ENCODE measurements around the gene SEMA3E.

The SEMA3E gene

DNA sequence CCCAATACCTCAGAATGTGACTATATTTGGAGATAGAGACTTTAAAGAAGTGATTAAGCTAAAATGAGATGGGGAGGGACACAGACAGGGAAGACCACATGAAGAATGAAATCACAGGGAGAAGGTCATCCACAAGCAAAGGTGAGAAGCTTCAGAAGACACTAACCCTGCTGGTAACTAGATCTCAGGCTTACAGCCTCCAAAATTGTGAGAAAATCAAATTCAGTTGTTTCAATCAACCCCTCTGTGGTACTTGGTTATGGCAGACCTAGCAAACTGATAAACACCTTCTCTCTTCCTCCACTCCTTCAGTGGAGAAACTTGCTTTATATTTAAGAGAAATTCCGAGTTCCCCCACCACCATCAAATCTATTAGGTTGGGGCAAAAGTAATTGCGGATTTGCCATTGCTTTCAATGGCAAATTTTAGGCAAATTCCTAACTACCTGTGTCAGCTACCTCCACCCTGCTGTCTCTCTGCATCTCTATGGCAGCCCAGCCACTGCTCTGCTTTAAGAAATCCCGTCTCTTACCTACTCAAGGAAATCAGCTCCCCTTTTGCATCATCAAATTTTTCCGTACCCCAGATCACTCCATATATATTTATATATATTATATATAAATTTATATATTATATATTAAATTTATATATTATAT is 38.2 kb downstream of the SEMA3E start:
- no CpG with 5 or more reads among the region's 4 CpGs for WGBS (ENCODE audit: extremely low coverage, insufficient coverage, insufficient read length)

DNA sequence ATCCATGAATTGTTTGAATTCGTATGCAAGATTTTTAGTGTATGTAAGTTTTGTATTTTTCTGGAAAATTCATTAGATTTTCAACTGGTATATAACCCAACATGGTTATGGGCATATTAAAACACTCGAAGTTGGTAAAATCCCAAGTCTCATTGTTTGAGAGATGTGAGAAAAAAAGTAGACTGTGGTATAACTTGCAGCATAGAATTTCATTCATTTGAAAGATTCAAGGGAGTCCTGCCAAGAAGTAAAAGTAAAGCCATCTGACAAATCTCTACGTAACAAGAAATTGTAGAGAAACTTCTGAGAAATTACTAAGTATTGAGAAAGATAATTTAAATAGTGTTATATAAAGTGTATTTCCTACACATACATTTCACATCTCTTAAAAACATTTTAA is 40.2 kb downstream of the SEMA3E start:
- no peak overlapping the region for H4K8ac ChIP-seq (ENCODE audit: low read depth, low read length)
- H2BK5ac ChIP-seq (ENCODE audit: low read depth, low read length, poor library complexity): no peak overlapping the region
- H2BK12ac ChIP-seq (ENCODE audit: low read length): no peak overlapping the region
- no peaks in the 10 kb centered on the region for H3K4me1 ChIP-seq (ENCODE audit: control insufficient read depth in 1 of 2, insufficient read depth in 2 of 2, low read length in 2 of 2)
- H3K27me3 ChIP-seq (ENCODE audit: insufficient read depth, low read length): no peaks in the 10 kb centered on the region
- no peak overlapping the region for H3K14ac ChIP-seq (ENCODE audit: low read length)
- no peak overlapping the region for H2BK120ac ChIP-seq (ENCODE audit: insufficient read depth, low read length, poor library complexity)
- H3K27ac ChIP-seq (ENCODE audit: low read depth, low read length): no peak overlapping the region
- H3K23ac ChIP-seq (ENCODE audit: low read length): no peak overlapping the region
- no peak overlapping the region for H4K91ac ChIP-seq (ENCODE audit: low read depth, low read length)
- no peak for DNase-seq
- H3K4me3 ChIP-seq (ENCODE audit: low read depth, low read length): no peak overlapping the region
- no peak overlapping the region for H4K12ac ChIP-seq (ENCODE audit: low read depth, low read length)
- no peak overlapping the region for H3K4ac ChIP-seq (ENCODE audit: low read depth, low read length)
- no peaks in the 10 kb centered on the region for H3K79me2 ChIP-seq (ENCODE audit: control insufficient read depth, insufficient read depth, low read length, poor library complexity)
- no peak overlapping the region for H3K9ac ChIP-seq (ENCODE audit: low read length)
- no peak overlapping the region for H3K18ac ChIP-seq (ENCODE audit: low read length)
- no peaks in the 10 kb centered on the region for H3K36me3 ChIP-seq (ENCODE audit: control insufficient read depth in 1 of 2, insufficient read depth in 2 of 2, low read length in 2 of 2)
- H2AFZ ChIP-seq (ENCODE audit: insufficient read depth, low read length, poor library complexity): no peak overlapping the region
- H3K9me3 ChIP-seq (ENCODE audit: insufficient read depth, low read depth, low read length): no peaks in the 10 kb centered on the region
- no peaks in the 10 kb centered on the region for H3K79me1 ChIP-seq (ENCODE audit: low read length)
- no peak overlapping the region for H3K4me2 ChIP-seq (ENCODE audit: low read length)
- H2AK5ac ChIP-seq (ENCODE audit: low read length): no peak overlapping the region
- WGBS (ENCODE audit: extremely low coverage, insufficient coverage, insufficient read length): no CpG with 5 or more reads among the region's 3 CpGs

More for the DNA sequence above, 38.2 kb downstream of the SEMA3E start:
- H3K27ac ChIP-seq (ENCODE audit: low read depth, low read length): no peak overlapping the region
- H3K79me1 ChIP-seq (ENCODE audit: low read length): no peaks in the 10 kb centered on the region
- H3K14ac ChIP-seq (ENCODE audit: low read length): no peak overlapping the region
- no peak overlapping the region for H4K91ac ChIP-seq (ENCODE audit: low read depth, low read length)
- H2BK120ac ChIP-seq (ENCODE audit: insufficient read depth, low read length, poor library complexity): no peak overlapping the region
- no peak overlapping the region for H3K4me2 ChIP-seq (ENCODE audit: low read length)
- no peak overlapping the region for H3K4me3 ChIP-seq (ENCODE audit: low read depth, low read length)
- H3K27me3 ChIP-seq (ENCODE audit: insufficient read depth, low read length): no peaks in the 10 kb centered on the region
- no peak overlapping the region for H3K4ac ChIP-seq (ENCODE audit: low read depth, low read length)
- no peaks in the 10 kb centered on the region for H3K79me2 ChIP-seq (ENCODE audit: control insufficient read depth, insufficient read depth, low read length, poor library complexity)
- H2BK12ac ChIP-seq (ENCODE audit: low read length): no peak overlapping the region
- no peak overlapping the region for H2AFZ ChIP-seq (ENCODE audit: insufficient read depth, low read length, poor library complexity)
- H3K4me1 ChIP-seq (ENCODE audit: control insufficient read depth in 1 of 2, insufficient read depth in 2 of 2, low read length in 2 of 2): no peaks in the 10 kb centered on the region
- H2AK5ac ChIP-seq (ENCODE audit: low read length): no peak overlapping the region
- no peak overlapping the region for H4K8ac ChIP-seq (ENCODE audit: low read depth, low read length)
- no peaks in the 10 kb centered on the region for H3K9me3 ChIP-seq (ENCODE audit: insufficient read depth, low read depth, low read length)
- no peak for DNase-seq
- H2BK5ac ChIP-seq (ENCODE audit: low read depth, low read length, poor library complexity): no peak overlapping the region
- H3K9ac ChIP-seq (ENCODE audit: low read length): no peak overlapping the region
- no peak overlapping the region for H4K12ac ChIP-seq (ENCODE audit: low read depth, low read length)
- no peaks in the 10 kb centered on the region for H3K36me3 ChIP-seq (ENCODE audit: control insufficient read depth in 1 of 2, insufficient read depth in 2 of 2, low read length in 2 of 2)
- no peak overlapping the region for H3K23ac ChIP-seq (ENCODE audit: low read length)
- H3K18ac ChIP-seq (ENCODE audit: low read length): no peak overlapping the region

DNA sequence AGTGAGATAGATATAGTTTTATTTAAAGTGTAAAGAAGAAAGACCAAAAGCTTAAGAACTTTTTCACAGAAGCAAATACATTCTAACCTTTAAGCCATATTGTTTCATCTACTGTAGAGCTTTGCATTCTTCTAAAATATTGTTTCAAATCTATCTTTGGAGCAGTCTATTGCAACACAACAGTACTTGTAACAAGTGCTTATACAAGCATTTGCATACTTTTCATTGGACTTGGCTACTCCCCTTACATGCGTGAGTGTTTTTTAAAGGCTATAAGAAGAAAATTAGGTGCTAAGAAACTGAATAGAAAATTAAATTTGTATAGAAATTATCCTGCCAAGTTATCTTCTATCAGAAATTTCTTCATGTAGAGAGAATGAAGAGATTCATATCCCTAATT is 45.3 kb downstream of the SEMA3E start:
- Histone ChIP-seq H3K14ac (ENCODE audit: low read length) (no peak overlapping the region), H3K4me1 (ENCODE audit: control insufficient read depth in 1 of 2, insufficient read depth in 2 of 2, low read length in 2 of 2) (no peaks in the 10 kb centered on the region), H3K79me1 (ENCODE audit: low read length) (no peaks in the 10 kb centered on the region), H4K12ac (ENCODE audit: low read depth, low read length) (no peak overlapping the region), H3K9me3 (ENCODE audit: insufficient read depth, low read depth, low read length) (no peaks in the 10 kb centered on the region), H2BK12ac (ENCODE audit: low read length) (no peak overlapping the region), H2BK5ac (ENCODE audit: low read depth, low read length, poor library complexity) (no peak overlapping the region), H2BK120ac (ENCODE audit: insufficient read depth, low read length, poor library complexity) (no peak overlapping the region), H2AK5ac (ENCODE audit: low read length) (no peak overlapping the region), H3K9ac (ENCODE audit: low read length) (no peak overlapping the region), H3K4ac (ENCODE audit: low read depth, low read length) (no peak overlapping the region), H3K27ac (ENCODE audit: low read depth, low read length) (no peak overlapping the region), H4K8ac (ENCODE audit: low read depth, low read length) (no peak overlapping the region), H3K18ac (ENCODE audit: low read length) (no peak overlapping the region), H3K79me2 (ENCODE audit: control insufficient read depth, insufficient read depth, low read length, poor library complexity) (no peaks in the 10 kb centered on the region), H4K91ac (ENCODE audit: low read depth, low read length) (no peak overlapping the region), H3K4me2 (ENCODE audit: low read length) (no peak overlapping the region), H3K23ac (ENCODE audit: low read length) (no peak overlapping the region), H3K36me3 (ENCODE audit: control insufficient read depth in 1 of 2, insufficient read depth in 2 of 2, low read length in 2 of 2) (no peaks in the 10 kb centered on the region), H3K27me3 (ENCODE audit: insufficient read depth, low read length) (no peaks in the 10 kb centered on the region), H2AFZ (ENCODE audit: insufficient read depth, low read length, poor library complexity) (no peak overlapping the region), H3K4me3 (ENCODE audit: low read depth, low read length) (no peak overlapping the region)
- WGBS (ENCODE audit: extremely low coverage, insufficient coverage, insufficient read length): no CpG with 5 or more reads among the region's 1 CpG
- no peak for DNase-seq

- H3K36me3 ChIP-seq (ENCODE audit: control insufficient read depth in 1 of 2, insufficient read depth in 2 of 2, low read length in 2 of 2): no peaks in the 10 kb centered on the region
- H3K4me3 ChIP-seq (ENCODE audit: low read depth, low read length): no peak overlapping the region
Observed at GRCh38 chr7:83599131-83599530, 49.8 kb downstream of the SEMA3E start.

More at GRCh38 chr7:83599131-83599530, 49.8 kb downstream of the SEMA3E start:
- Histone ChIP-seq H3K23ac (ENCODE audit: low read length) (no peak overlapping the region), H3K79me2 (ENCODE audit: control insufficient read depth, insufficient read depth, low read length, poor library complexity) (no peaks in the 10 kb centered on the region), H4K8ac (ENCODE audit: low read depth, low read length) (no peak overlapping the region), H3K4me2 (ENCODE audit: low read length) (no peak overlapping the region), H3K14ac (ENCODE audit: low read length) (no peak overlapping the region), H2AK5ac (ENCODE audit: low read length) (no peak overlapping the region), H3K27me3 (ENCODE audit: insufficient read depth, low read length) (no peaks in the 10 kb centered on the region), H3K9me3 (ENCODE audit: insufficient read depth, low read depth, low read length) (no peaks in the 10 kb centered on the region), H3K9ac (ENCODE audit: low read length) (no peak overlapping the region), H3K27ac (ENCODE audit: low read depth, low read length) (no peak overlapping the region), H2AFZ (ENCODE audit: insufficient read depth, low read length, poor library complexity) (no peak overlapping the region), H3K4me1 (ENCODE audit: control insufficient read depth in 1 of 2, insufficient read depth in 2 of 2, low read length in 2 of 2) (no peaks in the 10 kb centered on the region), H4K12ac (ENCODE audit: low read depth, low read length) (no peak overlapping the region), H4K91ac (ENCODE audit: low read depth, low read length) (no peak overlapping the region), H3K18ac (ENCODE audit: low read length) (no peak overlapping the region), H2BK12ac (ENCODE audit: low read length) (no peak overlapping the region), H2BK120ac (ENCODE audit: insufficient read depth, low read length, poor library complexity) (no peak overlapping the region), H3K4ac (ENCODE audit: low read depth, low read length) (no peak overlapping the region), H3K79me1 (ENCODE audit: low read length) (no peaks in the 10 kb centered on the region), H2BK5ac (ENCODE audit: low read depth, low read length, poor library complexity) (no peak overlapping the region)
- no CpG with 5 or more reads among the region's 1 CpG for WGBS (ENCODE audit: extremely low coverage, insufficient coverage, insufficient read length)
- DNase-seq: no peak

All from trophoblast cell (in vitro differentiated cells and primary cell).